Measurements from ENCODE around the gene DTX3.
"Not testable (repeated sequence)": the region's sequence is repeated elsewhere in the genome, so short reads cannot be mapped to it uniquely, and the experiment has no call there.

Gene DTX3

DNA sequence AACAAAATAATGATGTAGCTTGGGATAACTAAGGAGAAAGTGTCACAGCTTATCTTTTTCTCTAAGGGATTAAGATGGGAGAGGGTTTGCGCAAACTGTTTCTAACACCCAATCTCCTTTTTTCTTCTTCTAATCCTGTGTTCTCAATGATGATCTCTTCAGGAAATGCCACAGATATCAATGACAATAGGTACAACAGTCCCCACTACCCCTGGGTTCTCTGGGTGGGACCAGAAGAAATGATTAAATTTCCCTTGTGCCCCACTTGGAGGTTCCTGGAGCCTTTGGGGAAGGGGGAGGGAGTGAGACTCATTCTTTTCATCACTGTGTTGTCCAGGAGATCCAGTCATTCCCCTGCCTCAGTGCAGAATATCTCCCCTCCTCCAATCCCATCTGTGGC is 22.2 kb upstream of the DTX3 start:
- Histone ChIP-seq H3K27ac (ENCODE audit: insufficient read depth, low read length, poor library complexity, severe bottlenecking) (no peak overlapping the region), H3K27me3 (replicated peaks; ENCODE audit: control insufficient read depth, insufficient read depth, low read length, poor library complexity, severe bottlenecking) (no peaks in the 10 kb centered on the region), H3K4me3 (ENCODE audit: insufficient read depth, low read depth, low read length, poor library complexity, severe bottlenecking) (no peak overlapping the region), H3K9me3 (ENCODE audit: control insufficient read depth, low read length) (no peaks in the 10 kb centered on the region), H3K4me1 (ENCODE audit: control insufficient read depth, insufficient read depth, low read length, poor library complexity, severe bottlenecking) (no peaks in the 10 kb centered on the region), H3K36me3 (ENCODE audit: control insufficient read depth, insufficient read depth, low read length) (no peaks in the 10 kb centered on the region)
- no peak for DNase-seq

DNA sequence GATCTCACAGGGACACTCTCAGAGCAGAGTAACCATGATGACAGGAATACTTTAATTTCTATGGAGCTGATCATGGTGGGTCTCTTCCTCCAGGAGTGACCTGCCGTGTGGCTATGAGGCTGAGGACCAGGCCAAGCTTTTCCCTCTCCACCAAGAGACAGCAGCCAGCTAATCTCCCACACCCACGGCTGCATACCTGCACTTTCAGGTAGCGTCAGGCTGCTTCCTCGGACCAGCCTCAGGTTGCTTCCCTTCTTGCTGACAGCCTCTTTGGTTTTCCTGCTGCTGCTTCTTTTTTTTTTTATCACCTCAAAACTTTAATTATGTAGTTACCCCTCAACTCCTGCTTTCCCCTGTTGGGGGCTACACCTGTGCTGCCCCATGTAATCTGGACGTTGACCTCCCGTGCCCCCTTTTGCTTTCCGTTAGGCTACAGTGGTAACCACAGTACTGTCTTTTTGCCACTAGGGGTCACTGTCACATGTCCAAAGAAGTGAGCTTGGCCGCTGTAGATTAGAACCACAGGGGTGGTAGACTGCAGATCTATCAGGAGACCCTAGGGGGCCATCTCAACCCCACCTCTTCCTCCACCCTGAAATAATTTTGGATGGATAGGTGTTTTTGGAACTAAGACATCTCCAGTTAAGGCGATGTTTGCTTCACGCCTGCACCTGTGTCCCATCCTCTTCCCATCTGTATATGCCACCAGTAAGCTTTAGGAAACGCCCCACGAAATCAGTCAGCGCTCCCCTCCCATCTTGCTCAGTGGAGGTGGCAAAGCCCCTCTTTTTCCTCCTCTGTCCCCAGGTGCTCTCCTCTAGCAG is 21.4 kb upstream of the DTX3 start:
- DNase-seq: peak; percentile 39 to 58 (median 49)
- H3K4me3 ChIP-seq (ENCODE audit: insufficient read depth, low read depth, low read length, poor library complexity, severe bottlenecking): no peak overlapping the region
- no peaks in the 10 kb centered on the region for H3K9me3 ChIP-seq (ENCODE audit: control insufficient read depth, low read length)
- no peaks in the 10 kb centered on the region for H3K27me3 ChIP-seq (replicated peaks; ENCODE audit: control insufficient read depth, insufficient read depth, low read length, poor library complexity, severe bottlenecking)
- no peaks in the 10 kb centered on the region for H3K4me1 ChIP-seq (ENCODE audit: control insufficient read depth, insufficient read depth, low read length, poor library complexity, severe bottlenecking)
- no peak overlapping the region for H3K27ac ChIP-seq (ENCODE audit: insufficient read depth, low read length, poor library complexity, severe bottlenecking)
- H3K36me3 ChIP-seq (ENCODE audit: control insufficient read depth, insufficient read depth, low read length): no peaks in the 10 kb centered on the region

DNA sequence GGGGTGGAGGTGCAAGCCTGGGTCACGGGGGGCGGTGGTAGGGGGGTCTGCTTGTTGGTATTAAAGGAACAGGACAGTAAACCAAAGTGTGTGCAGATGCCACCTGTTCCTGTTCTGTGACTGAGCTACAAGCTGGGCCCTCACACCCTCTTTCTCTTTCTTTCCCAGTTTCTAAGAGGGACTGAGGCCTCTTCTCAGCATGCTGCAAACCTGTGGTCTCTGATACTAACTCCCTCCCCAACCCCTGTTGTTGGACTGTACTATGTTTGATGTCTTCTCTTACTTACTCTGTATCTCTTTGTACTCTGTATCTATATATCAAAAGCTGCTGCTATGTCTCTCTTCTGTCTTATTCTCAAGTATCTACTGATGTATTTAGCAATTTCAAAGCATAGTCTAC is 20.6 kb upstream of the DTX3 start:
- Histone ChIP-seq H3K4me1 (ENCODE audit: control insufficient read depth, insufficient read depth, low read length, poor library complexity, severe bottlenecking) (no peaks in the 10 kb centered on the region), H3K36me3 (ENCODE audit: control insufficient read depth, insufficient read depth, low read length) (no peaks in the 10 kb centered on the region), H3K9me3 (ENCODE audit: control insufficient read depth, low read length) (no peaks in the 10 kb centered on the region), H3K27ac (ENCODE audit: insufficient read depth, low read length, poor library complexity, severe bottlenecking) (no peak overlapping the region), H3K27me3 (replicated peaks; ENCODE audit: control insufficient read depth, insufficient read depth, low read length, poor library complexity, severe bottlenecking) (no peaks in the 10 kb centered on the region), H3K4me3 (ENCODE audit: insufficient read depth, low read depth, low read length, poor library complexity, severe bottlenecking) (no peak overlapping the region)
- no peak for DNase-seq

DNA sequence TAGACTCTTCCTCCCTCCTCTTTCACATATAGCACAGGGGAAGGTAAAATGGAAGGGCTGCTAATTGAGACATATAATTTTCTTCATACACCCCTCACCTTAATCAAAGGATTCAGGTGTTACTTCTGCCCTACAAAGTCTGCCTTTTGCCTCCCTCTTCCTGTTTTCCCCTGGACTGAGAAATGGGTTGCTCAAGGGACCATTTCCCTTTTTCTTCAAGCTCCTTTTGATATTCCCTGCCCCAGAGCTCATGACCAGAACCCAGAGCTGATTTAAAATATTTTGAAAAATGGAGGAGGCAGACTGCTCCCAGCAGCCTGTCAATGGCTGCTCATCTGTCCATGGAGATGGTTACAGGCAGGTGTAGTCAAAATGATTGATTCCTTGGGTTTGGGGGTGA is 19.9 kb upstream of the DTX3 start:
- H3K27me3 ChIP-seq (replicated peaks; ENCODE audit: control insufficient read depth, insufficient read depth, low read length, poor library complexity, severe bottlenecking): no peaks in the 10 kb centered on the region
- no peaks in the 10 kb centered on the region for H3K9me3 ChIP-seq (ENCODE audit: control insufficient read depth, low read length)
- H3K27ac ChIP-seq (ENCODE audit: insufficient read depth, low read length, poor library complexity, severe bottlenecking): no peak overlapping the region
- H3K4me1 ChIP-seq (ENCODE audit: control insufficient read depth, insufficient read depth, low read length, poor library complexity, severe bottlenecking): no peaks in the 10 kb centered on the region
- no peak for DNase-seq
- no peaks in the 10 kb centered on the region for H3K36me3 ChIP-seq (ENCODE audit: control insufficient read depth, insufficient read depth, low read length)
- no peak overlapping the region for H3K4me3 ChIP-seq (ENCODE audit: insufficient read depth, low read depth, low read length, poor library complexity, severe bottlenecking)

DNA sequence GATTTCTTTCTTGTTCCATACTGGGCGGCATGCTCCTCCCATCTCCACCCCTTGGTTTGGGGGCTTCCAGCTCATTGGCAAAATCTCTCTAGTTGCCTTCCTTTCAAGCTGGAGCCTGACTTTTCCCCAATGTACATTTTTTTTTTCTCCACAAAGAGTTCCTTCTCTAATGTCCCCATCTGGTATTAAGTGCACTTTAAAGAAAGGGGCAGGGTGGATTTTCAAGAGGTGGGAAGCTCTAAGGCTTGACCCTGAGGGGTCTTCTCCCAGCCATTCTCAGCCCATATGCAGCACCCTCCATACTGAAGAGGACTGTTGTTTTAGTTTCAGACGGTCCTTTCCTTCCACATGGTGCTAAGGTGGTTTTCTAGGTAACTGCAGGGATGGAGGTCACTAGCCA is 19.5 kb upstream of the DTX3 start:
- no peaks in the 10 kb centered on the region for H3K4me1 ChIP-seq (ENCODE audit: control insufficient read depth, insufficient read depth, low read length, poor library complexity, severe bottlenecking)
- no peak overlapping the region for H3K4me3 ChIP-seq (ENCODE audit: insufficient read depth, low read depth, low read length, poor library complexity, severe bottlenecking)
- DNase-seq: no peak
- H3K9me3 ChIP-seq (ENCODE audit: control insufficient read depth, low read length): no peaks in the 10 kb centered on the region
- no peaks in the 10 kb centered on the region for H3K27me3 ChIP-seq (replicated peaks; ENCODE audit: control insufficient read depth, insufficient read depth, low read length, poor library complexity, severe bottlenecking)
- H3K36me3 ChIP-seq (ENCODE audit: control insufficient read depth, insufficient read depth, low read length): no peaks in the 10 kb centered on the region
- H3K27ac ChIP-seq (ENCODE audit: insufficient read depth, low read length, poor library complexity, severe bottlenecking): no peak overlapping the region

DNA sequence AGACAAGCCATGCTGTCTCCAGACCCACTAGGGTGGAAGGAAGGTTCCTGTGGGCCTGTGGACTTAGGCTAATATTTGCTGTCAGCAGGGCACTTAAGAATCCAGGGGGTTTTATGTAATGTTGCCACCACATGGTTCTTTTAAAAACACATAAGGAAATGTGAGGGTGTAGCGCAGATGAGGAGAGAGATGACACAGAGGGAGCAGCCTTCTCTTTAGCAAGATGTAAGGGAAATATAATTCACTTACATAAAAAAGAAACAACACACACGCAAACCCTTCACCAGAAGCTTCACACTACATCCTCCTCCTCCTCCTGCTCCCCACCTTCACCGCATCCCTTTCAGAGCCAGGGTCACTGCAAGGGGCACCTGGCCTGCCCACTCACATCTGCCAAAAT is 18.5 kb upstream of the DTX3 start:
- H3K27me3 ChIP-seq (replicated peaks; ENCODE audit: control insufficient read depth, insufficient read depth, low read length, poor library complexity, severe bottlenecking): no peaks in the 10 kb centered on the region
- H3K9me3 ChIP-seq (ENCODE audit: control insufficient read depth, low read length): no peaks in the 10 kb centered on the region
- H3K4me1 ChIP-seq (ENCODE audit: control insufficient read depth, insufficient read depth, low read length, poor library complexity, severe bottlenecking): peaks cover 8% of the 10 kb centered on the region
- DNase-seq: no peak
- H3K4me3 ChIP-seq (ENCODE audit: insufficient read depth, low read depth, low read length, poor library complexity, severe bottlenecking): no peak overlapping the region
- H3K27ac ChIP-seq (ENCODE audit: insufficient read depth, low read length, poor library complexity, severe bottlenecking): no peak overlapping the region
- no peaks in the 10 kb centered on the region for H3K36me3 ChIP-seq (ENCODE audit: control insufficient read depth, insufficient read depth, low read length)

DNA sequence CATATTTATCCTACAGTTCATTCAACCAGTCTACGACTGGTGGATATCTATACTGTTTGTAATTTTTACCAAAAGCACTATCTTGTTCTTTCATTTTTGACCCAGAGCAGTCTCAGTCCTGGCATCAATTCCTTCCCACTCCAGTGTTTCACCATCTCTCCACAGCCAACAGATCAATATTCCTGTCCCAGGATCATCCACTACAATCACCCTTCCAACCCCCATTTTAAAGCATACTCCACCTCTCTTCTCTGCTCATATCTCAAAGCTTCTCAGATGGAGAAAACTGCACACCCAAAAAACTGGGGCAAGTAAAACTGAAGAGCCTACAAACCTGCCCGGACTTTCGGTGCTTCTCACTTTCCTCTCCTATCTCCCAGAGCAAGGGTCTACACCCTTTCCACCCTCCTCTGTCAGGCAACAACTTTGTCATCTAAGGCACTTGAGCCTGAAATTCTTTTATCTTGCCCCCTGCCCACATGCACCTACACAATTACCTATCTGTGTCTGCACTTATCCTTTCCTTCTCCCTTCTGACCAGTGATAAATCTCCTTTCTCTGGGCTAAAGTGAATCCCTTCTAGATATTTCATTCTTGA is 17.7 kb upstream of the DTX3 start:
- Histone ChIP-seq H3K27ac (ENCODE audit: insufficient read depth, low read length, poor library complexity, severe bottlenecking) (no peak overlapping the region), H3K4me1 (ENCODE audit: control insufficient read depth, insufficient read depth, low read length, poor library complexity, severe bottlenecking) (peaks cover 14% of the 10 kb centered on the region), H3K36me3 (ENCODE audit: control insufficient read depth, insufficient read depth, low read length) (no peaks in the 10 kb centered on the region), H3K27me3 (replicated peaks; ENCODE audit: control insufficient read depth, insufficient read depth, low read length, poor library complexity, severe bottlenecking) (no peaks in the 10 kb centered on the region), H3K4me3 (ENCODE audit: insufficient read depth, low read depth, low read length, poor library complexity, severe bottlenecking) (no peak overlapping the region), H3K9me3 (ENCODE audit: control insufficient read depth, low read length) (no peaks in the 10 kb centered on the region)
- no peak for DNase-seq

DNA sequence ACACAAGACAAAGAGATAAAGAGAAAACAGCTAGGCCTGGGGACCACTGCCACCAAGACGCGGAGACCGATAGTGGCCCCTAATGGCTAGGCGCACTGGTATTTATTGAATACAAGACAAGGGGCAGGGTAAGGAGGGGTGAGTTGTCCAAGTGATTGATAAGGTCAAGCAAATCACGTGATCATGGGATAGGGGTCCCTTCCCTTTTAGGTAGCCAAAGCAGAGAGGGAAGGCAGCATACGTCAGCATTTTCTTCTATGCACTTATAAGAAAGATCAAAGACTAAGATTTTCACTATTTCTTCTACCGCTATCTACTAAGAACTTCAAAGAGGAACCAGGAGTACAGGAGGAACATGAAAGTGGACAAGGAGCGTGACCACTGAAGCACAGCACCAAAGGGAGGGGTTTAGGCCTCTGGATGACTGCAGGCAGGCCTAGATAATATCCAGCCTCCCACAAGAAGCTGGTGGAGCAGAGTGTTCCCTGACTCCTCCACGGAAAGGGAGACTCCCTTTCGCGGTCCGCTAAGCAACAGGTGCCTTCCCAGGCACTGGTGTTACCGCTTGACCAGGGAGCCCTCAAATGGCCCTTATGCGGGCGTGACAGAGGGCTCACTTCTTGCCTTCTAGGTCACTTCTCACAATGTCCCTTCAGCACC is 15.5 kb upstream of the DTX3 start:
- not testable (repeated sequence) for H3K36me3 ChIP-seq (ENCODE audit: control insufficient read depth, insufficient read depth, low read length); H3K4me3 ChIP-seq (ENCODE audit: insufficient read depth, low read depth, low read length, poor library complexity, severe bottlenecking); DNase-seq; H3K27ac ChIP-seq (ENCODE audit: insufficient read depth, low read length, poor library complexity, severe bottlenecking); H3K27me3 ChIP-seq (replicated peaks; ENCODE audit: control insufficient read depth, insufficient read depth, low read length, poor library complexity, severe bottlenecking); H3K9me3 ChIP-seq (ENCODE audit: control insufficient read depth, low read length)
- peaks cover 18% of the 10 kb centered on the region for H3K4me1 ChIP-seq (ENCODE audit: control insufficient read depth, insufficient read depth, low read length, poor library complexity, severe bottlenecking)

DNA sequence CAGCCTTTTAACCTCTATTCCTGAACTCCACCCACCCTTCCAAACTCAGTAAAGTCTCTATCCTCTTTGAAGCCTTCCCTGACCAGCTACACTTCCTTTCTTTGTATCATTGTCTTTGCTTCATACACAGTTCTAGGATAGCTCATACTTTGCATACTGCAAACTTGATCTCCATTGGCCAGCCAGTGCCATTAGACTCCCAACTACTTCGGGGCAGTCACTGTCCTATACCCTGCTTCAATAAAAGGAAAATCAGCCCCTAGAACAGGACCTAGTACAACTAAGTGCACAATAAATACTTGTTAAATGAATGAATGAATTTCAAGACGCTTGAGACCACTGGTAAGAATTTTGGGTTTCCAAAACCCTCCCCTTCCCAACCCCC is 14.2 kb upstream of the DTX3 start:
- H3K4me1 ChIP-seq (ENCODE audit: control insufficient read depth, insufficient read depth, low read length, poor library complexity, severe bottlenecking): peaks cover 18% of the 10 kb centered on the region
- H3K36me3 ChIP-seq (ENCODE audit: control insufficient read depth, insufficient read depth, low read length): peaks cover 5% of the 10 kb centered on the region
- H3K4me3 ChIP-seq (ENCODE audit: insufficient read depth, low read depth, low read length, poor library complexity, severe bottlenecking): peak overlapping the region; percentile 71
- H3K27me3 ChIP-seq (replicated peaks; ENCODE audit: control insufficient read depth, insufficient read depth, low read length, poor library complexity, severe bottlenecking): no peaks in the 10 kb centered on the region
- peak overlapping the region; percentile 61 for H3K27ac ChIP-seq (ENCODE audit: insufficient read depth, low read length, poor library complexity, severe bottlenecking)
- DNase-seq: no peak
- no peaks in the 10 kb centered on the region for H3K9me3 ChIP-seq (ENCODE audit: control insufficient read depth, low read length)

Data from effector memory CD4-positive, alpha-beta T cell (primary cell).